NCI-H2029 treated with DMSO at 0.1 percent for 48 hours (cell line): ENCODE data around the gene CCR8.

Experiments used
- DNase-seq: peaks from one replicate; lab custom pipeline; 2025; lab: John Stamatoyannopoulos, UW

The CCR8 gene, protein sequence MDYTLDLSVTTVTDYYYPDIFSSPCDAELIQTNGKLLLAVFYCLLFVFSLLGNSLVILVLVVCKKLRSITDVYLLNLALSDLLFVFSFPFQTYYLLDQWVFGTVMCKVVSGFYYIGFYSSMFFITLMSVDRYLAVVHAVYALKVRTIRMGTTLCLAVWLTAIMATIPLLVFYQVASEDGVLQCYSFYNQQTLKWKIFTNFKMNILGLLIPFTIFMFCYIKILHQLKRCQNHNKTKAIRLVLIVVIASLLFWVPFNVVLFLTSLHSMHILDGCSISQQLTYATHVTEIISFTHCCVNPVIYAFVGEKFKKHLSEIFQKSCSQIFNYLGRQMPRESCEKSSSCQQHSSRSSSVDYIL

DNA sequence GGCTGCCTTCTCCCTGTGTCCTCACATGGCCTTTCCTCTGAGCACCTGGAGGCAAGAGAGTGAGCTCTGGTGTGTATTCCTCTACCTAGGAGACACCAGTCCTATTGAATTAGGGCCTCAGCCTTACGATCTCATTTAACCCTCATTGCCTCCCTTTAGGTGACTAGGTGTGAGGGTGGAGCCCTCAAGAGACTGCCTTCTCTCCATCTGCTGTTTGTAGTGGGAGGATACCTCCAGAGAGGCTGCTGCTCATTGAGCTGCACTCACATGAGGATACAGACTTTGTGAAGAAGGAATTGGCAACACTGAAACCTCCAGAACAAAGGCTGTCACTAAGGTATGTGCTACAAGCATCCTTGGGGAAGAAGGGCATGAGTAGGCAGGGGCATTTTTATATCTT lies at the start of gene CCR8:
Gene CCR8 (plus strand): TSS at position 217 of the 400 bp plus-strand sequence. CDS start 2,623 bp downstream, outside the sequence.
- DNase-seq, result peak; percentile 51

DNA sequence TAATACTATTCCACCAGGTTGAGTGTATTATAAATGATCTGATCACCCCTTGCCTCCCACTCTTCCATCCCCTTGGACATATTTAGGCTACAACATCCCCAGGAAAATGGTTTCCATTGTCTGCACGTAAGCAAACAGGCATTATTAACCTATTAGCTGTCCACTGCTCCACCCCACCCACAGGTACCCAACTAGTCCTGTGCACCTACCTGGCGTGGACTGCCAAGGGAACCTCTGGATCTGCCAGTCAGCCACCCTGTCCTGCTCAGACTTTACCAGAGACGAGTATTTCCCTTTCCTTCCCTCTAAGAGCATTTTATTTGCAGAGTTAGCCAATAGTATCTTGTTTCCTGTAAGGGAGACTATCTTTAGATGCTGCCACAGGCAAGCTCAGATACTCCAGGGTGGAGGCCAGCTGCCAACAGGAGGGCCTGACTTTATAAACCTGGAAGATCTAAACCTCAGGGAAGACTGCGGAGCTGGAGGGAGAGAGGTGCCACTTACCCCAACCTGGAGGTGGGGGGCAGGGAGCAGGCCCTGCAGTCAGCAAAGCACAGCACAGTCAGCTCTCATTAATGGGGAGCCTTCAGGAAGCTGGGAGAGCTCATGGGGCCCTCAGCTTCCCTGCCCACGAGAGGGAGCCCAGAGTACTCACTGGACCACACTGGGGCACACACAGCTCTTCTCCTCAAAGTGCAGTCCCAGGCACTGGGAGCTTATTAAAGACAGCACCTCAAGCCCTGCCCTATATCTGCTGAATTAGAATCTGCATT lies 49.6 kb upstream of the CCR8 start, which contains the start of gene CX3CR1:
Gene CX3CR1 (minus strand): TSS at position 292 of the 773 bp plus-strand sequence. CDS start 13,527 bp downstream, outside the sequence.
- no peak for DNase-seq

DNA sequence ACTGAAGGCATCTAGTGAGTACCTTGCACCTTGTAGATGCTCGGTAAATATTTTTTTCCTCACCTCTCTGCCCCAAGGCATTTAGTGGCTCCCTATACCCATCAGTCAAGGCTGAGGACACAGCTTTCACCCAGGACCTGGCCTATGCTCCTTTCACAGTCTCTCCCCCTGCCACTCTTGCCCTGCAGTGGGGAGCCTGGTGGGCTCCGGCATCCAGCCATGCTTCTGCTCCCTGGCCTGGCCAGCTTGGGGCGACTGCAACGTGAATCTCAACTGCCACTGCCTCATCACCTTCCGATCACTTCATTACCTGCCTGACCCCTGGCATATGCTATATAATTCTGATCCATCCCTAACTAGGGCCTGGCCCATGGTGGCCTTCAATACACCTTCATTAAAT lies 48.9 kb upstream of the CCR8 start:
- DNase-seq, result no peak

DNA sequence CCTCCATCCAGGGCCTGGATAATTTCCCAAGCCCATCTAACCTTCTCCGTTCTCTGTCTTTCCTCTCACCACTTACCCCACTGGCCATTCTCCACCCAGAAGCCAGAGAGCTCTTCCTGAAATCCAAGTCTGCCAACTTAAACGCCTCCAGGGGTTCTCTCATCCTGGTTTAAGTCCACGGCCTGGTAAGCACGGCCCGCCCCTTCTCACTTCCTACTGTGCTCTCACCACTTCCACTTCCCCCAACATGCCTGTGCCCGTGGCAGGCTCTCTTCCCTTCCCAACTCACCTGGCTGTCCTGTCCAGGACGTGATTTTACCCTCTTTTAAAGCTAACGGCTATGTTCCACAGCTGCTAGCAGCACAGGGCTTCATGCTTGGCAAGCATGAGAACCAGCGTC lies 48.0 kb upstream of the CCR8 start:
- DNase-seq, result no peak

DNA sequence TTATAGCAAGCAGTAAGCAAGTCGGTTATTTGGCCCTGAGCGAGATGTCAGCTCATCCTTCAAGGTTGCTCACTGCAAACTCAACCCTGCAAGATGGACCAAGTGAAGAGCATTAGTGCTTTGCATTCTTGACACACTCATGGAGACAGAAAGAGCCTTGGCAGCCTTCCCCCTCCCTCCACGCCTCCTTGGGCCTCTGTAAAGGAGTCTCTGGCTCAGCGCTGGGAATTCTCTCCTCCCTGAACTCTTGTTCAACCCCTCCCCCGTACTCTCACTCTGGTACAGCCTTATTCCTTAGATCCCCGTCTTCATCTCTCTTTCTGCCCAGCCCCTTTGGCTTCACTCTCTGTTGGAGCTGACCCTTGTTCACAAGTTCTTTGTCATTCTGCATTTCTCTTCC lies 47.5 kb upstream of the CCR8 start:
- DNase-seq, result no peak

DNA sequence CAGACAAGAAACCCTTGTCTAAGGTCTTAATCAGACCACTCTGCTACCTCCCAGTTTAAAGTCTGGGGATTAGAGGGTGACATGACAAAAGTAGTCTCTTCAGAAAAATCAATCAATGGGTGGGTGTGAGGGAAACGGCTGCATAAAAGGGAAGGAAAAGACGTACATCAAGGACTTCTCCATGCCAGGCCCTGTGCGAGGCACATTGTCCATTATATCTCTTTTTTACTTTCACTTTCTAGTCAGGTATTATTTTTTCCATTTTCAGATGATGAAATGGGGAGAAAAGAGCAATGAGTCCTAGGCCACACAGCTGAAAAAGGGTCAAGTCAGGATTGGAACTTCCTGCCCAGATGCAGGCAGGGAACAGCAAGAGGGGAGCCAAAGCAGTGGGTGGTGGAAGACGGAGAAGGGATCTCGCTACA lies 45.0 kb upstream of the CCR8 start:
- DNase-seq, result no peak

DNA sequence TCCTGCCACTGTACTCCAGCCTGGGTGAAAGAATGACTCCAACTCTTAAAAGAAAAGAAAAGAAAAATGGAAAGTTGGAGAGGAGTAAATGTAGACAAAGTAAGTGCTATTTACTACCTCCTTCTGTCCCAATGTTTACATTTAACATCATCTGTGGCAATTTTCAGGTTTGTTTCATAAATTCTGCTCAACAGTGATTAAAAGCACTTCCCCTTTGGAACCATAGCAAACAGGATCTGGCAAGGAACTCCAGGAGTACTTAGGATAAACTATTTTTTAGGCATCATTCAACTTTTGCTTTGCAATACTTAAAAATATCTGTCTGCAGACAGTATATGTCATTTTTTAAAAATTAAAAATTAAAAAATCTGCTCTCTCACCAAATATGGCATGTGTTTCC lies 44.2 kb upstream of the CCR8 start:
- no peak for DNase-seq

DNA sequence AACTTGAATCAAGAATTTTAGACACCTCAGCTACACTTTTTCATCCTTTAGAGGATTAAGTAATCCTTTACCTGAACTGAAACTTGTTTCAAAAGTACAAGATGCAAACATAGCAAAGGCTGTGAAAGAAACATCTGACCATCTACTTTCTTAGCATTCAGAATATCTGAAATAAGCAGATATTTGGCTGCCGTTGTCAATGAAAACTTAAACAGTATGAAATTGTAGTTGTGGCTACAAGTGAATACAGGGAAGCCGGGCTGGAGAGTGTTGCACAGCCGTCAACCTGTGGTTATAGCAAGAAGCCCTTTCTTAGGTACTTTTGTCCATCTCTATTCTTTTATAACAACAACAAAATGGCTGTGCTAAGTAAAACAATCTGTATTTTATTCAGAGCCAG lies 42.7 kb upstream of the CCR8 start:
- DNase-seq, result no peak

DNA sequence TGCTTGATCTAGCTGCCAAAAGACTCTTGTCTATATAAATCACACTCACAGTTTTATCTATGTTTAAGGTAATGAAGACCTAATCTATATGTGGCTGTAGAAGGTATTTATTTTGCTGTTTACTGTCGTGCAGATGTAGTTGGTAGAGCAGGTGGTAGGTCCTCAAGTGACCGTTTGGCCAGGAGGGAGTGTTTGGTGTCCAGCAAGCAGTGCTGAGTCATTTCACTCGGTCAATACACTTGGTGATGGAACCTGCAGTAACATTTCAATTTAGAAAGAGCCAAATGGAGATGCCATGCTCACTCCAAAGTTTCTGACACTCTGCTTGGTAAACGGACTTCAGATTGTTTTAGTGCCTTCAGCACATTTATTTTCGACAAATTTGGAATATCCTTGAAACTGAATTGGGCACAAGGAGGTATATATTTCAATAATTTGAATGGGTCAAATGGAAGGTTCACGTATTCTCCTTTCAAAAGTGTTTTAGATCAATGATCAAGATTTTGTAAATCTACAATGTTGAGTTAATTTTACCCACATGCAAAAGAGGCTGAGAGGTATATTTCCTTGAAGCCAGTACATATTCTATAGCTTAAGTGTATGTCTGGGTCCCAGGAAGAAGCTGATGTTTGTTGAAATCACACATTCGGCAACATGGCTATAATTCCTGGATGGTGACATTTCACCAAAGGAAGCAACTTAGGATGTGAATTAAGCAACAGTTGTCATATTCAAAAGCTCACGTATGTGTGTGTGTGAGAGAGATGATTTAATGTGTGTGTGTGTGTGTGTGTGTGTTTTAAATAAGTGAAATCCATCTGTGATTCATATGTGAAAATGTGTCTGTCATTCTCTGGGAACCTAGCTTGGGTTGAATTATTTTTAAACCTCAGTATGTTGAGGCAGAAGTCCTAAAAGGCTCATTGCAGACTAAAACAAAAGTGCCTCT lies 42.0 kb upstream of the CCR8 start:
- peak; percentile 13 for DNase-seq

DNA sequence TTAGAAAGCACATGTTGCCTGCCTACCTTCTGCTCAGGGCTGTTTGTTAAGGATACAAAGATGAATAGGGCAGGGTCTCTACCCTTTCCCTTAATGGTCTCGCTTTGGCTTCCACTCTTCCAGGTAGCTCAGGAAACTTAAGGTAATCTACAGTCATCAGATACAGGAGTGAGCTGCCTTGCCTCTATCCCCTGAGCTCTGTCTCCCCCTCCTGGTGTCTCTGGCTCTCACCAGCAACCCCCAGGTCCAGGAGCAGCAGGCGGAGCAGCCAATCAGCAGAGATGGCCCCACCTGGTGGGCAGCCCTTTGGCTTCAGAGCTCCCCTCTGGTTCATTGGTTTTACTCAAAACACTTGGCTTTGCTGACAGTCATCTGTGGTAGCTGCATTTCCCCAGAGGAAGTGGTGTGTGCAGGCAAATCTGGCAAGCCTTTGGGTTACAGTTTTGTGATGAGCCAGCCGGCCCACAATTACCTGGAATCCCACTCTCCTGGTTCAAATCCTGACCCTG lies 41.2 kb upstream of the CCR8 start:
- DNase-seq, result peak; percentile 95

DNA sequence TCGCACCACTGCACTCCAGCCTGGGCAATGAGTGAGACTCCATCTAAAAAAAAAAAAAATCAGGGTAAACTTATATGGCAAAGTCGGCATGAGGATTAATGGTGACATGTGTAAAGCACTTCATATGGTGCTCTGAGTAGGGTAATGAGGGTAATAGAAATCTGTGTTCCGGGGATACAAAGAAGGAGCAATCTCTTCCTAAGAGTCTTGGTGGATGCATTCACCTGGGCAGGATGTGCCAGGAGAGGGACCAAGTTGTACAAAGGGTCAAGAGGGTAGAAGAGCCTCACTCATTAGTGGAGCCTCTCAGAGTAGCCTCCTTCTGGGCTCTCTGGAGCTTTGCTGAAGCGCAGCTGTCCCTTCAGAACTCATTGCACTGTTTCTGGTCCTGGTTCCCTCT lies 40.4 kb upstream of the CCR8 start:
- no peak for DNase-seq

DNA sequence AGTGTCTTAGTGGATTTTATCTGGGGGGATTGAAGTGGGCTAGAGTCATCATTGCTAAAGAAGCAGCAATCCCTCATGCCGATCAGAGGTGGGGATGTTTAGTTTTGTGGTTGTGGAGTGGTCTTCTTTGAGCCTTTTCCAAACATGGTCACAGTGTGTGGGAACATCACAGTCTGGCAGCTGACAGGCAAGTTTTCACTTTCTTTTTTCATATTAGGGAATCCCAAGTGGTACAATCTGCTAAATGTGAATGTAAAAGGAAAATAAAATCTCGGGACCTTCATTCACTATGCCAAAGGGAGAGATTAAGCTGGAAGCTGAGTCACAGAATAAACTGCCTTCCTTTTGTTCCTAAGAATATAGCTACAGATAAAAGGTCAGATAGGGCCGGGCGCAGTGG lies 39.3 kb upstream of the CCR8 start:
- peak; percentile 37 for DNase-seq

DNA sequence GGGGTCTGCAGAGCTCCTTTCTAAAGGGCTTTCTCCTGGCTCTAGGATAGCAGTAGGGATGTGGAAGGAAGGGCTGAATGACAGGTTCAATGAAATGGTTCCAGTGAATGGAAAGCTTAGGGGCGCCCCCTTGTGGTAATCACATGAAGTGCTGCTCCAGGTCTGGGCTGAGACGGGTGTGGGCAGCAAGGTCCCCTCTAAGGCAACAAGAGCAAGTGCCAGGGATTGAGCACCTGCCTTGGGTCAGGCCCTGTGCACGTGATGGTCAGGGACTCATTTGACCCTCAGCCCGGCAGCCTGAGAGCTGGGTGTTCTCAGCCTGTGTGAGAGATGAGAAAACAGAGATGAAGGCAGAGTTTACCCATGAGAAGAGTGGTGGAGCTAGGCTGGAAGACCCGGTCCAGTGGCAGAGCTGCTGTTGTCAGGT lies 37.6 kb upstream of the CCR8 start:
- DNase-seq, result peak; percentile 68

DNA sequence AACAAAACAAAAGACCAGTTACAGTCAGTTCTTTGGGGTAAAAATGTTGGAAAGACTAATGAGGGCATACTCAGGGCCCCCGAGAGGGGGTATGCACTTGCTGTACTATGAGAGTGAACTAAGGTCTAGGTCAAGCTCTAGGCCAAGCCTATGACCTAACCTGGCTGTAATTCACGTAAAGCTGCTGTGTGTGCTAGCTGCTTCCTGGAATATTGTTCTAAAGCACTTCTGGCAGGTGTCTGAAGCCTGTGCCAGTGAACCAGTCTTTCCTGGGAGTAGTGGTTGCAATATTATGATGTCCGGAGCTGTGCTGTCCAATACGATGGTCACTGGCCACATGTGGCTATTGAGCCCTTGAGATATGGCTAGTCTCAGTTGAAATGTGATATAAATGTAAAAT lies 36.5 kb upstream of the CCR8 start:
- DNase-seq, result peak; percentile 72

DNA sequence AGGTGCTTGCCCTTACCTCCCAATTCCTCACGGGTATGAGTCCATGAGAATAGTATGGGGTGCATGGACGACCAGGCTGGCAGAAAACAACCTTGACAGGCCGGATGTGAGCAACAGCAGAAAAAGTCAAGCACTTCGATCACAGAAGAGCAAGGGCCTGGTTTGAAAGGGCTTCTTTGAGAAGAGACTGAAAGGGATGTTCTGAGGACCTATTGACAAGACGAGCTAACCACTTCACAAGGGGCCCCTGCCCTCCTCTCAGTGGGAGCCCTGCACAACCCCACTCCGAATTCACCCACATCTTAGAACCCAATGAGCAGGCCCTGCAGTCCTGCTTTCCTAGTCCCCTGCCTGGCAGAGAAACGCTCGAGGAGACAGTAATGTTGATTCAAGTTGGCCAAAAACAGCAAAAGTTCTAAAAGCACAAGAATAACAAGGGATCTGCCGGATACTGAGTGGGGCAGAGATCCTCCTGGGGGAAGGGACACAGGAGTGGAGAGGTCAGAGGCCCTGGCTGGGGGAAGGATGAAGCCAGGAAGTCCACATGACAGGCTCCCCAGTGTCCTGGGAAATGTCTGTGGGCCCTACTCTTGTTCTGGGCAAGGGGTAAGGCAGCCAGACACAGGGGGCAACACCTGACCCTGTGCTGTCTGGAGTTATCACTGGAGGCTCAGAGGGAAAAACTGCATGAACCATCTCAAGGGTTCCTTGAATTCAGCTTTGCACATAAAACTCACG lies 34.9 kb upstream of the CCR8 start:
- no peak for DNase-seq

DNA sequence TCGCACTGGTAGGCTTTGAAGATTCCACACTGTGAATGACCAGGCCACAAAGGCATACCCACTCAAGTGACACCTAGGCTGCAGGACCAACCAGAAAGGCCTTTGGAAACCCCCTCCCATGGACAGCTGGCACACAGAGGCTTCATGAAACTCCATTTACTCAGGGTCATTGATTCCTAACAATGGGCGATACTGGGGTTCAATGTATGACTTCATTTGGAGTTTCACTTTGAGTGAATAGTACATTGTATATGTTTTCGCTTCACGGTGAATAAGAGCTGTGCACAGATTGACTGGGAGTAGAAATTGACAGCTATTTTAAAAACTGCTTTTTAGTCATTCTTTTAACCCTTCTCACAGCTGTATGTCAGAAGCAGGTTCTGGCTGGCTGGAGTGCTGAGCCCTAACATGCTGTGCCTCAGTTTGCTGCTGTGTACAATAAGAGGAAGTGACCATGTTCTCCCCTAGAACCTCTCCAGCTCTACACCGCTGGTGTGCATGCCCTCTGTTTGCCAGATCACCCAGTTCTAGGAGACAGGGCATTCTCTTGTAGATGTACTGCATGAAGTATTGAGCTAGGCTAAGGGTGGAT lies 34.2 kb upstream of the CCR8 start:
- DNase-seq, result no peak

DNA sequence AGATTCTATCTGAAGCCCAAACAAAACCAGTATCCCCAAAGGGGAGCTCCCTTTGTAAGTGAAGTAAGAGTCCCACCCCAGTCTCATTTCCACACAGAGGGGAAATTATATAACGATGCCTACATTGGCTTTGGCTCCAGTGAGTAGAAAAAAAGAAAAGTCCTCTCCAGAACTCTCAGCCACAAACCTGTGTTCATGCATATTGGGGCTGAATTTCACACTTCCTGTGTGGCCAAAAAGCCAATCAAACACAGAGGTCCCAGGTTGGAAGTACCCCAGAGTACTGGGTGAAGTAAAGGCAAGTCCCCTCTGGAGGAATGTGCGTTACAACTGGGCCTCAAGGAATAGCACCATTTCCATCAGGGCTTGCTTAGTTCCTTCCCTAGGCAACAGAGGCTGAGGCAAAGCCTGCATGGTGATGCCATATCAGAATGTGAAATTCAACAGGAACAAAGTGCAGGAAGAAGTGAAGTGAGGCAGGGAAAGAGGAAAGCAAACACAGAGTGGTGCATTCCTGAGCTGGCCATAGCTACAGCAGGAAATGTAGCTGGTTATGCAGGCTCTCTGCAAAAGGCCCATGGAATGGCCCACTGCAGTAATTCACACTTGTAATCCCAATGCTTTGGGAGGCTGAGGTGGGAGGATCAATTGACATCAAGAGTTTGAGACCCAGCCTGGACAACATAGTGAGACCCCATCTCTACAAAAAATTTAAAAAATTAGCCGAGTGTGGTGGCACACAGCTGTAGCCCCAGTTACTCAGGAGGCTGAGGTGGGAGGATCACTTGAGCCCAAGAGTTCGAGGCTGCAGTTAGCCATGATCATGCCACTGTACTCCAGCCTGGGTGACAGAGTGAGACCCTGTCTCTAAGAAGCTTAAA lies 33.1 kb upstream of the CCR8 start:
- no peak for DNase-seq

DNA sequence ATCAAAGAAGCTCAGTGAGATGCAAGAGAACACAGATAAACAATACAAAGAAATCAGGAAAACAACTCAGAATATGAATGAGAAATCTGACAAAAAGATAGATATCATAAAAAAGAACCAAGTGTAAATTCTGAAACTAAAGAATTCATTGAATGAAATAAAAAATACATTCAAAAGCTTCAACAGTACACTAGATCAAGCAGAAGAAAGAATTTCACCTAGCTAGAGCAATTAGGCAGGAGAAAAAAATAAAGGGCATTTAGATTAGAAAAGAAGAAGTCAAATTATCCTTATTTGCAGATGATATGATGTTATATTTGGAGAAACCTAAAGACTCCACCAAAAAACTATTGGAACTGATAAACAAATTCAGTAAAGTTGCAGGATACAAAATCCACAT lies 30.2 kb upstream of the CCR8 start:
- DNase-seq, result no peak

DNA sequence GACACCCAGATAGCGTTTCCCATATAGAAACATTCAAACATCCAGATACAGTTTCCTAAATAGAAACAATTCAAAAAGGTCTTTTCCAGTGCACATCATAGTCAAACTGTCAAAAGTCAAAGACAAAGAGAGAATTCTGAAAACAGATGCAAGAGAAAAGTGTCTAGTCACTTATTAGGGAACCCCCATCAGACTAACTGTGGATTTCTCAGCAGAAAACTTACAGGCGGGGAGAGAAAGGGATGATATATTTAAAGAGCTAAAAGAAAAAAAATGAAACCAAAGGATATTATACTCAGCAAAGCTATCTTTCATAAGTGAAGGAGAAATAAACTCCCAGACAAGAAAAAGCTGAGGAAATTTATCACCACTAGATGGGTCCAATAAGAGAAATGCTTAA lies 27.3 kb upstream of the CCR8 start:
- no peak for DNase-seq

DNA sequence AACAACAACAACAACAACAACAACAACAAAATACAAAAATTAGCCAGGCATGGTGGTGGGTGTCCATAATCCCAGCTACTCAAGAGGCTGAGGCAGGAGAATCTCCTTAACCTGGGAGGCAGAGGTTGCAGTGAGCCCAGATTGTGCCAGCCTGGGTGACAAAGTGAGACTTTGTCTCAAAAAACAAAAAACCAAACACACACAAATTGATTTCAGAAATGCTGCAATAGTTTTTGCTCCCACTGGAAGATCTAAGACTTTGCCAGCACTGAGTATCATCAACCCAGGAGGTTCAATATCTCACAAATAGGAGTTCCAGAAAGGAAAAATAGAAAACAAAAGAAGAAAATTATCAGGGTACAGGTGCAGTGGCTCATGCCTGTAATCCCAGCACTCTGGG lies 16.2 kb upstream of the CCR8 start:
- no peak for DNase-seq
